Measurements from ENCODE around the gene ISLR.

DNA sequence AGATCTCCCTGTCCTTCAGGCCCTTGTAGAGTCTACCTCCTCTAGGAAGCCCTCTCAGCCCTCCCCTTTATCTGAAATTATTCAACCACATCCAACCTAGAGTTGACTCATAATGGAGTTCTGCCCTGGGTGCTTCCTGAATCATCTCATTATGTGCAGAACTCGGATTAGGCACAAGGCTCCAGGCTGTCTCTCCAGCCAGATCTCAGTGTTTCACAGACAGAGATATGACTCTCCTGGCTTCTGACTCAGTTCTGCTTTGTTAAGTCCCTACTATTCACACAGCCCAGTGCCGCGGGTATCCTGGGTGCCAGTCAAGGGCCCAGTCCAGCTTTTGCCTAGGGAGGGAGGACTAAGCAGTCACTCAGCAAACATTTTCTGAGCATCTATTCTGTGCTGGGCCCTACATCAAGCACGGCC lies 19.8 kb downstream of the ISLR start:
- TF ChIP-seq, protein P1, sequence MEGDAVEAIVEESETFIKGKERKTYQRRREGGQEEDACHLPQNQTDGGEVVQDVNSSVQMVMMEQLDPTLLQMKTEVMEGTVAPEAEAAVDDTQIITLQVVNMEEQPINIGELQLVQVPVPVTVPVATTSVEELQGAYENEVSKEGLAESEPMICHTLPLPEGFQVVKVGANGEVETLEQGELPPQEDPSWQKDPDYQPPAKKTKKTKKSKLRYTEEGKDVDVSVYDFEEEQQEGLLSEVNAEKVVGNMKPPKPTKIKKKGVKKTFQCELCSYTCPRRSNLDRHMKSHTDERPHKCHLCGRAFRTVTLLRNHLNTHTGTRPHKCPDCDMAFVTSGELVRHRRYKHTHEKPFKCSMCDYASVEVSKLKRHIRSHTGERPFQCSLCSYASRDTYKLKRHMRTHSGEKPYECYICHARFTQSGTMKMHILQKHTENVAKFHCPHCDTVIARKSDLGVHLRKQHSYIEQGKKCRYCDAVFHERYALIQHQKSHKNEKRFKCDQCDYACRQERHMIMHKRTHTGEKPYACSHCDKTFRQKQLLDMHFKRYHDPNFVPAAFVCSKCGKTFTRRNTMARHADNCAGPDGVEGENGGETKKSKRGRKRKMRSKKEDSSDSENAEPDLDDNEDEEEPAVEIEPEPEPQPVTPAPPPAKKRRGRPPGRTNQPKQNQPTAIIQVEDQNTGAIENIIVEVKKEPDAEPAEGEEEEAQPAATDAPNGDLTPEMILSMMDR (conservative IDR thresholded peaks at IDR 0.05; ENCODE audit: low read depth, low read length): no peak
- TF ChIP-seq EZH2phosphoT487 (IDR thresholded peaks at IDR 0.05; ENCODE audit: borderline replicate concordance, low read length) (no peak), EZH2 (IDR thresholded peaks at IDR 0.05; ENCODE audit: low read length, unreplicated experiment) (no peak)
